GM23338 (cell line): ENCODE results near the gene CAMTA1. TPM values are rescaled to one million over a fixed set of nuclear protein-coding genes. Genes with fewer than 3 reads are reported as not detected.
A peak's percentile ranks its signal among the peaks of the same experiment; 100 is the strongest.

Experiments
- ATAC-seq: fragments of 200-7000 bp; cut with Tn5 transposase; 3 replicates; pipeline ENCODE4 v1.9.1; 2020
- DNase-seq: peaks from one replicate; pipeline ENCODE4 v3.0.0-alpha.2; 2015; ENCODE audit warnings: low spot score
- H2AFZ ChIP-seq: fragments of 200-600 bp; sonication (generic); 2 replicates; pipeline ENCODE4 v1.8.0; 2016; ENCODE audit warnings: antibody characterized with exemption, mild to moderate bottlenecking, moderate library complexity
- H3F3A ChIP-seq: fragments of 200-600 bp; sonication (generic); replicated peaks from 2 replicates; pipeline ENCODE4 v1.8.0; 2017; ENCODE audit warnings: antibody characterized with exemption, mixed run types, low read depth
- H3K27ac ChIP-seq: fragments of 200-600 bp; sonication (generic); 2 replicates; pipeline ENCODE4 v1.6.1; 2016; ENCODE audit warnings: low read depth
- H3K27me3 ChIP-seq: fragments of 200-600 bp; sonication (generic); 2 replicates; pipeline ENCODE4 v1.8.0; 2016; ENCODE audit warnings: mild to moderate bottlenecking, mixed run types, moderate library complexity; ENCODE audit not compliant: insufficient read depth
- H3K36me3 ChIP-seq: fragments of 200-600 bp; sonication (generic); 2 replicates; pipeline ENCODE4 v1.8.0; 2016; ENCODE audit warnings: mild to moderate bottlenecking; ENCODE audit not compliant: insufficient read depth
- H3K4me1 ChIP-seq: fragments of 200-600 bp; sonication (generic); 2 replicates; pipeline ENCODE4 v1.8.0; 2016; ENCODE audit warnings: mild to moderate bottlenecking, moderate library complexity; ENCODE audit not compliant: insufficient read depth
- H3K4me2 ChIP-seq: fragments of 200-600 bp; sonication (generic); 2 replicates; pipeline ENCODE4 v1.7.1; 2017; ENCODE audit warnings: mixed run types
- H3K4me3 ChIP-seq: fragments of 200-600 bp; sonication (generic); 2 replicates; pipeline ENCODE4 v1.6.1; 2016; ENCODE audit warnings: mixed run types
- H3K79me2 ChIP-seq: fragments of 200-600 bp; sonication (generic); replicated peaks from 2 replicates; pipeline ENCODE4 v1.8.0; 2017; ENCODE audit warnings: mild to moderate bottlenecking; ENCODE audit not compliant: insufficient read depth
- H3K9me2 ChIP-seq: fragments of 200-600 bp; sonication (generic); 2 replicates; pipeline ENCODE4 v1.8.0; 2017; ENCODE audit not compliant: insufficient read depth
- H4K20me1 ChIP-seq: fragments of 200-600 bp; sonication (generic); replicated peaks from 2 replicates; pipeline ENCODE4 v1.8.0; 2017; ENCODE audit warnings: mild to moderate bottlenecking; ENCODE audit not compliant: insufficient read depth
- H3K27ac Mint-ChIP-seq: 2 replicates; pipeline ENCODE4 v1.8.0; 2020; ENCODE audit warnings: inconsistent platforms, mild to moderate bottlenecking, moderate library complexity, mixed read lengths
- H3K27me3 Mint-ChIP-seq: 3 replicates; pipeline ENCODE4 v1.8.0; 2022; ENCODE audit warnings: low read depth, mild to moderate bottlenecking, moderate library complexity, mixed read lengths, inconsistent platforms; ENCODE audit not compliant: insufficient read depth, poor library complexity
- H3K36me3 Mint-ChIP-seq: 3 replicates; pipeline ENCODE4 v1.8.0; 2021; ENCODE audit warnings: low read depth, mild to moderate bottlenecking, inconsistent platforms, moderate library complexity, mixed read lengths
- H3K4me1 Mint-ChIP-seq: 3 replicates; pipeline ENCODE4 v1.8.0; 2020; ENCODE audit warnings: mild to moderate bottlenecking, inconsistent platforms, mixed read lengths
- H3K4me3 Mint-ChIP-seq: 3 replicates; pipeline ENCODE4 v1.8.0; 2021; ENCODE audit warnings: moderate library complexity, mild to moderate bottlenecking, inconsistent platforms, mixed read lengths
- H3K9me3 Mint-ChIP-seq: 3 replicates; pipeline ENCODE4 v1.8.0; 2020; ENCODE audit warnings: moderate library complexity, mild to moderate bottlenecking, inconsistent platforms, mixed read lengths
- CREB1 ChIP-seq: fragments of 250-450 bp; sonication (Bioruptor Pico); IDR thresholded peaks from 2 replicates; pipeline ENCODE4 v1.5.0; 2020; ENCODE audit warnings: low read depth, mild to moderate bottlenecking, moderate library complexity
- ETS1 ChIP-seq: IDR thresholded peaks from 2 replicates; pipeline ENCODE4 v1.6.1; 2016; ENCODE audit warnings: antibody characterized with exemption
- EZH2 ChIP-seq: fragments of 200-600 bp; sonication (generic); IDR thresholded peaks from one replicate; pipeline ENCODE4 v1.8.0; 2017; ENCODE audit warnings: antibody characterized with exemption, mild to moderate bottlenecking, low read depth; ENCODE audit not compliant: unreplicated experiment
- EZH2phosphoT487 ChIP-seq: fragments of 200-600 bp; sonication (generic); IDR thresholded peaks from one replicate; pipeline ENCODE4 v1.8.1; 2018; ENCODE audit warnings: antibody characterized with exemption; ENCODE audit not compliant: unreplicated experiment
- JUNB ChIP-seq: IDR thresholded peaks from one replicate; pipeline ENCODE4 v1.6.1; 2016; ENCODE audit warnings: antibody characterized with exemption; ENCODE audit not compliant: unreplicated experiment
- NANOG ChIP-seq: IDR thresholded peaks from 2 replicates; pipeline ENCODE4 v1.6.1; 2016; ENCODE audit warnings: antibody characterized with exemption, borderline replicate concordance
- POLR2AphosphoS5 ChIP-seq: IDR thresholded peaks from 2 replicates; pipeline ENCODE4 v1.6.1; 2016; ENCODE audit warnings: antibody characterized with exemption, low read depth
- STAT1 ChIP-seq: IDR thresholded peaks from one replicate; pipeline ENCODE4 v1.6.1; 2016; ENCODE audit warnings: antibody characterized with exemption; ENCODE audit not compliant: unreplicated experiment
- ZNF114 ChIP-seq: fragments of 250-450 bp; sonication (Bioruptor Pico); IDR thresholded peaks from 2 replicates; pipeline ENCODE4 v1.5.0; 2020; ENCODE audit warnings: mild to moderate bottlenecking, moderate library complexity
- ZNF331 ChIP-seq: fragments of 250-450 bp; sonication (Bioruptor Pico); IDR thresholded peaks from 2 replicates; pipeline ENCODE4 v1.5.0; 2020; ENCODE audit warnings: low read depth, mild to moderate bottlenecking, moderate library complexity
- polyA plus RNA-seq: library from polyadenylated mRNA; unstranded; fragments of >200 nt; fragmentation: Nextera tagmentation; extraction: Ambion mirVana; gene quantifications from 2 replicates; pipeline ENCODE4 v1.2.1, GENCODE V29; 2016
- total RNA-seq: library from RNA; depleted of rRNA; stranded (reverse); fragments of >200 nt; shearing (Covaris generic); gene quantifications from 2 replicates; pipeline ENCODE4 v1.2.3, GENCODE V29; 2014
- TF ChIP-seq, protein P1 (sequence below): fragments of 250-450 bp; sonication (Bioruptor Pico); IDR thresholded peaks from 2 replicates; pipeline ENCODE4 v1.5.0; 2020; ENCODE audit warnings: mild to moderate bottlenecking, moderate library complexity
- TF ChIP-seq, protein P2 (sequence below), 2 experiments: fragments of 200-600 bp in 1 of 2; sonication (generic) in 1 of 2; conservative IDR thresholded peaks; 2 replicates each; pipeline versions ENCODE4 v1.5.1 to v1.6.1; 2016 to 2017; ENCODE audit warnings: antibody characterized with exemption in 2 of 2, low read depth in 2 of 2, mild to moderate bottlenecking in 2 of 2, moderate library complexity in 1 of 2

The CAMTA1 gene
- total and polyA plus RNA-seq, 2 experiments from 2014 or later, result 115 to 519 TPM

- peaks cover 40% of the 10 kb centered on the region for H3K4me1 Mint-ChIP-seq
- H3K4me3 ChIP-seq, result peak overlapping the region; percentile 68
Measured at GRCh38 chr1:6784560-6785317, 515 bp upstream of the CAMTA1 start.

More at GRCh38 chr1:6784560-6785317, 515 bp upstream of the CAMTA1 start:
- TF ChIP-seq CREB1, result peak; percentile 78
- no peak for TF ChIP-seq ZNF331 (CRISPR knock-in tag)
- TF ChIP-seq STAT1, result no peak
- TF ChIP-seq, protein P1, sequence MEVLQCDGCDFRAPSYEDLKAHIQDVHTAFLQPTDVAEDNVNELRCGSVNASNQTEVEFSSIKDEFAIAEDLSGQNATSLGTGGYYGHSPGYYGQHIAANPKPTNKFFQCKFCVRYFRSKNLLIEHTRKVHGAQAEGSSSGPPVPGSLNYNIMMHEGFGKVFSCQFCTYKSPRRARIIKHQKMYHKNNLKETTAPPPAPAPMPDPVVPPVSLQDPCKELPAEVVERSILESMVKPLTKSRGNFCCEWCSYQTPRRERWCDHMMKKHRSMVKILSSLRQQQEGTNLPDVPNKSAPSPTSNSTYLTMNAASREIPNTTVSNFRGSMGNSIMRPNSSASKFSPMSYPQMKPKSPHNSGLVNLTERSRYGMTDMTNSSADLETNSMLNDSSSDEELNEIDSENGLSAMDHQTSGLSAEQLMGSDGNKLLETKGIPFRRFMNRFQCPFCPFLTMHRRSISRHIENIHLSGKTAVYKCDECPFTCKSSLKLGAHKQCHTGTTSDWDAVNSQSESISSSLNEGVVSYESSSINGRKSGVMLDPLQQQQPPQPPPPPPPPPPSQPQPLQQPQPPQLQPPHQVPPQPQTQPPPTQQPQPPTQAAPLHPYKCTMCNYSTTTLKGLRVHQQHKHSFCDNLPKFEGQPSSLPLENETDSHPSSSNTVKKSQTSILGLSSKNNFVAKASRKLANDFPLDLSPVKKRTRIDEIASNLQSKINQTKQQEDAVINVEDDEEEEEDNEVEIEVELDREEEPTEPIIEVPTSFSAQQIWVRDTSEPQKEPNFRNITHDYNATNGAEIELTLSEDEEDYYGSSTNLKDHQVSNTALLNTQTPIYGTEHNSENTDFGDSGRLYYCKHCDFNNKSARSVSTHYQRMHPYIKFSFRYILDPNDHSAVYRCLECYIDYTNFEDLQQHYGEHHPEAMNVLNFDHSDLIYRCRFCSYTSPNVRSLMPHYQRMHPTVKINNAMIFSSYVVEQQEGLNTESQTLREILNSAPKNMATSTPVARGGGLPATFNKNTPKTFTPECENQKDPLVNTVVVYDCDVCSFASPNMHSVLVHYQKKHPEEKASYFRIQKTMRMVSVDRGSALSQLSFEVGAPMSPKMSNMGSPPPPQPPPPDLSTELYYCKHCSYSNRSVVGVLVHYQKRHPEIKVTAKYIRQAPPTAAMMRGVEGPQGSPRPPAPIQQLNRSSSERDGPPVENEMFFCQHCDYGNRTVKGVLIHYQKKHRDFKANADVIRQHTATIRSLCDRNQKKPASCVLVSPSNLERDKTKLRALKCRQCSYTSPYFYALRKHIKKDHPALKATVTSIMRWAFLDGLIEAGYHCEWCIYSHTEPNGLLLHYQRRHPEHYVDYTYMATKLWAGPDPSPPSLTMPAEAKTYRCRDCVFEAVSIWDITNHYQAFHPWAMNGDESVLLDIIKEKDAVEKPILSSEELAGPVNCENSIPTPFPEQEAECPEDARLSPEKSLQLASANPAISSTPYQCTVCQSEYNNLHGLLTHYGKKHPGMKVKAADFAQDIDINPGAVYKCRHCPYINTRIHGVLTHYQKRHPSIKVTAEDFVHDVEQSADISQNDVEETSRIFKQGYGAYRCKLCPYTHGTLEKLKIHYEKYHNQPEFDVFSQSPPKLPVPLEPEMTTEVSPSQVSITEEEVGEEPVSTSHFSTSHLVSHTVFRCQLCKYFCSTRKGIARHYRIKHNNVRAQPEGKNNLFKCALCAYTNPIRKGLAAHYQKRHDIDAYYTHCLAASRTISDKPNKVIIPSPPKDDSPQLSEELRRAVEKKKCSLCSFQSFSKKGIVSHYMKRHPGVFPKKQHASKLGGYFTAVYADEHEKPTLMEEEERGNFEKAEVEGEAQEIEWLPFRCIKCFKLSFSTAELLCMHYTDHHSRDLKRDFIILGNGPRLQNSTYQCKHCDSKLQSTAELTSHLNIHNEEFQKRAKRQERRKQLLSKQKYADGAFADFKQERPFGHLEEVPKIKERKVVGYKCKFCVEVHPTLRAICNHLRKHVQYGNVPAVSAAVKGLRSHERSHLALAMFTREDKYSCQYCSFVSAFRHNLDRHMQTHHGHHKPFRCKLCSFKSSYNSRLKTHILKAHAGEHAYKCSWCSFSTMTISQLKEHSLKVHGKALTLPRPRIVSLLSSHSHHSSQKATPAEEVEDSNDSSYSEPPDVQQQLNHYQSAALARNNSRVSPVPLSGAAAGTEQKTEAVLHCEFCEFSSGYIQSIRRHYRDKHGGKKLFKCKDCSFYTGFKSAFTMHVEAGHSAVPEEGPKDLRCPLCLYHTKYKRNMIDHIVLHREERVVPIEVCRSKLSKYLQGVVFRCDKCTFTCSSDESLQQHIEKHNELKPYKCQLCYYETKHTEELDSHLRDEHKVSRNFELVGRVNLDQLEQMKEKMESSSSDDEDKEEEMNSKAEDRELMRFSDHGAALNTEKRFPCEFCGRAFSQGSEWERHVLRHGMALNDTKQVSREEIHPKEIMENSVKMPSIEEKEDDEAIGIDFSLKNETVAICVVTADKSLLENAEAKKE (CRISPR knock-in tag), result no peak
- TF ChIP-seq NANOG, result no peak
- no peak for TF ChIP-seq ZNF114 (CRISPR knock-in tag)
- TF ChIP-seq EZH2phosphoT487, result no peak
- TF ChIP-seq POLR2AphosphoS5, result peak; percentile 75
- TF ChIP-seq, protein P2, sequence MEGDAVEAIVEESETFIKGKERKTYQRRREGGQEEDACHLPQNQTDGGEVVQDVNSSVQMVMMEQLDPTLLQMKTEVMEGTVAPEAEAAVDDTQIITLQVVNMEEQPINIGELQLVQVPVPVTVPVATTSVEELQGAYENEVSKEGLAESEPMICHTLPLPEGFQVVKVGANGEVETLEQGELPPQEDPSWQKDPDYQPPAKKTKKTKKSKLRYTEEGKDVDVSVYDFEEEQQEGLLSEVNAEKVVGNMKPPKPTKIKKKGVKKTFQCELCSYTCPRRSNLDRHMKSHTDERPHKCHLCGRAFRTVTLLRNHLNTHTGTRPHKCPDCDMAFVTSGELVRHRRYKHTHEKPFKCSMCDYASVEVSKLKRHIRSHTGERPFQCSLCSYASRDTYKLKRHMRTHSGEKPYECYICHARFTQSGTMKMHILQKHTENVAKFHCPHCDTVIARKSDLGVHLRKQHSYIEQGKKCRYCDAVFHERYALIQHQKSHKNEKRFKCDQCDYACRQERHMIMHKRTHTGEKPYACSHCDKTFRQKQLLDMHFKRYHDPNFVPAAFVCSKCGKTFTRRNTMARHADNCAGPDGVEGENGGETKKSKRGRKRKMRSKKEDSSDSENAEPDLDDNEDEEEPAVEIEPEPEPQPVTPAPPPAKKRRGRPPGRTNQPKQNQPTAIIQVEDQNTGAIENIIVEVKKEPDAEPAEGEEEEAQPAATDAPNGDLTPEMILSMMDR (conservative IDR thresholded peaks at IDR 0.05; ENCODE audit: low read depth in 2 of 2), result no peak
- TF ChIP-seq EZH2, result no peak
- TF ChIP-seq ETS1, result peak; percentile 23; the same call in 1 of the 2 replicates
- no peak for TF ChIP-seq JUNB
- H3K27ac ChIP-seq, result peak overlapping the region; percentile 98
- peaks cover 12% of the 10 kb centered on the region for H3K27me3 Mint-ChIP-seq
- H3K4me1 ChIP-seq, result peaks cover 25% of the 10 kb centered on the region
- no peaks in the 10 kb centered on the region for H3K36me3 ChIP-seq
- peak overlapping the region; percentile 91; the same call in 1 of the 2 replicates for H2AFZ ChIP-seq
- H3K79me2 ChIP-seq, result peaks cover 51% of the 10 kb centered on the region
- H4K20me1 ChIP-seq, result peaks cover 32% of the 10 kb centered on the region
- H3K9me2 ChIP-seq, result no peaks in the 10 kb centered on the region
- H3K4me2 ChIP-seq, result peak overlapping the region; percentile 88
- peak overlapping the region; percentile 94 for H3K27ac Mint-ChIP-seq
- H3K36me3 Mint-ChIP-seq, result no peaks in the 10 kb centered on the region; the same call in 2 of the 3 replicates
- DNase-seq, result peak; percentile 100
- H3K27me3 ChIP-seq, result no peaks in the 10 kb centered on the region
- H3K9me3 Mint-ChIP-seq, result no peaks in the 10 kb centered on the region
- ATAC-seq, result peak; percentile 86
- H3F3A ChIP-seq, result no peaks in the 10 kb centered on the region
- H3K4me3 Mint-ChIP-seq, result peak overlapping the region; percentile 85
